ENCODE data around the gene MAGI1. TPM values are rescaled to one million over a fixed set of nuclear protein-coding genes. Genes with fewer than 3 reads are reported as not detected.
"Not testable (repeated sequence)": the region's sequence is repeated elsewhere in the genome, so short reads cannot be mapped to it uniquely, and the experiment has no call there.

MAGI1 gene
- polyA plus RNA-seq, 6 donors from 2014 or later: 0.08 TPM; not detected in 5

GRCh38 chr3:66053550-66054094 is 14.9 kb upstream of the MAGI1 start:
- Mint-ChIP-seq H3K4me1 (no peaks in the 10 kb centered on the region), H3K9me3 (peaks cover 0 to 3% (median 0%) of the 10 kb centered on the region in 7 donors), H3K4me3 (no peak overlapping the region), H3K27me3 (no peaks in the 10 kb centered on the region), H3K36me3 (no peaks in the 10 kb centered on the region), H3K27ac (no peak overlapping the region)
- DNase-seq (no peak), ATAC-seq (ENCODE audit: low read depth in 2 of 2) (no peak)

- H3K9me3 Mint-ChIP-seq: peaks cover 0 to 3% (median 0%) of the 10 kb centered on the region in 7 donors
These were observed 14.2 kb upstream of the MAGI1 start for GRCh38 chr3:66052721-66053549.

GRCh38 chr3:66050821-66051220 is 12.1 kb upstream of the MAGI1 start:
- Mint-ChIP-seq H3K4me1 (no peaks in the 10 kb centered on the region), H3K4me3 (no peak overlapping the region), H3K27ac (no peak overlapping the region), H3K36me3 (no peaks in the 10 kb centered on the region), H3K9me3 (peaks cover 0 to 3% (median 0%) of the 10 kb centered on the region in 7 donors), H3K27me3 (peaks cover 0 to 7% (median 0%) of the 10 kb centered on the region in 3 donors)
- DNase-seq (no peak), ATAC-seq (ENCODE audit: low read depth in 2 of 2) (no peak)

More at GRCh38 chr3:66052721-66053549, 14.2 kb upstream of the MAGI1 start:
- Mint-ChIP-seq H3K4me3 (no peak overlapping the region), H3K4me1 (no peaks in the 10 kb centered on the region), H3K27me3 (no peaks in the 10 kb centered on the region), H3K36me3 (no peaks in the 10 kb centered on the region), H3K27ac (no peak overlapping the region)
- DNase-seq: no peak
- no peak for ATAC-seq (ENCODE audit: low read depth in 2 of 2)

DNA sequence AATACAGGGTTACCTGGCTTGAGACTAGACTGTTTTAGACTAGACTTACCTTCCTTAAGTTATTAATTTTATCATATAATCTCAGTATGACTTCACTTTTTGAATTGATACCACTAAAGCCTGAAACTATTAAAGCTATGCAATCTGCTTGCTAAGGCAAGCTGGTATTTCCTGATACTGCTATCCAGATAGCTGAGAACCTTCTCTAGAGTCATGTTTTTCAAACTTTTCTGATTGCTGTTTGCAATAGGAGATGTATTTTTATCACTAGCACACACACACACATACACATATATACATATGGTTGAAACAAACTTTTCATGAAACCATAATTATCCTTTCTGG is 9.3 kb upstream of the MAGI1 start:
- Mint-ChIP-seq H3K4me3 (peak overlapping the region in 1 of 8 donors; percentile 35), H3K4me1 (no peaks in the 10 kb centered on the region), H3K27me3 (peaks cover 0 to 14% (median 0%) of the 10 kb centered on the region in 3 donors), H3K27ac (no peak overlapping the region), H3K36me3 (no peaks in the 10 kb centered on the region), H3K9me3 (peaks cover 0 to 3% (median 0%) of the 10 kb centered on the region in 7 donors)
- DNase-seq (no peak), ATAC-seq (ENCODE audit: low read depth in 2 of 2) (no peak)

DNA sequence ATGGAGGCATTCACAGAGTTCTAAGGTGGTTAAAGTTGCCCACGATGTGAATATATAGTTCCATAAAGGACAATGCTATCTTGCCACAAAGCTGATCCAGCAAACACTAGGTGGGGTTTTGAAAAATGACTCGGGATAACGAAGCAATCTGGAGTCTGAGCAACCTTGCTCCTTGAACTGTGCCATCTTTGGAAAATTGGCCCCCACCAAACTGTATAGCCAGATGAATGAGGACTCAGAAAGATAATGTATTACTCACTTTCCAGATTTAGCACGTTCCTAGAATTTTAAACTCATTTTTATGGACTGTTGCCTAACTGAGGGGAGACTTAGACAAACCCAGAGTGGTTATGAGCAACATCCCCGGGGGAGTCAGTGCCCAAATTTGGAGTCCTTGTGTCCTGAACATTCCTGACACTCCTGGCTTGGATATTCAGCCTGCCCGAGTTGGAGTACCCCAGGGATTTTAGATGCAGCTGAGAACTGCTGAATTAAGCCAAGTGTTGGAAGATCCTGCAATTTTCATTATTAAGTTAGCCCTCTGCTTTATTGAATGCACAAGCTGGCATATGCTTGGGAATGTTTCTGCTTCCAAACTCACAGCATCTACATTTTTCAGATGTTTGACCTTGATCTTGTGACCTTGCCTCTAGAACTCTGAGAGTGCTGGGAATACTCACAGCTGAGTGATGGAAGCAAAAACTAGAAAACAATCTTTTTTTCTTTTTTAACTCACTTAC is 8.8 kb upstream of the MAGI1 start:
- no peak for ATAC-seq (ENCODE audit: low read depth in 2 of 2)
- Mint-ChIP-seq H3K9me3 (peaks cover 0 to 3% (median 2%) of the 10 kb centered on the region in 7 donors), H3K27me3 (peaks cover 0 to 15% (median 5%) of the 10 kb centered on the region in 3 donors), H3K36me3 (no peaks in the 10 kb centered on the region), H3K27ac (no peak overlapping the region), H3K4me1 (no peaks in the 10 kb centered on the region), H3K4me3 (no peak overlapping the region)
- no peak for DNase-seq

DNA sequence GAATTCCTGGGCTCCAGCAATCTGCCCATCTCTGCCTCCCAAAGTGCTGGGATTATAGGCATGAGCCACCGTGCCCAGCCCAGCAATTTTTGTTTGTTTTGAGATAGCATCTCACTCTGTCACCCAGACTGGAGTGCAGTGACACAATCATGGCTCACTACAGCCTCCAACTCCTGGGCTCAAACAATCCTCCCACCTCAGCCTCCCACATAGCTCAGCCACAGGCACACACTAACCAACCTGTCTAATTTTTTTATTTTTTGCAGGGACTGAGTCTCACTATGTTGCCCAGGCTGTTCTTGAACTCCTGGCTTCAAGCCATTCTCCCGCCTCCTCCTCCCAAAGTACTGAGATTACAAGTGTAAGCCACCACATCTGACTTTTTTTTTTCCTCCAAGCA is 7.6 kb upstream of the MAGI1 start:
- not testable (repeated sequence) for ATAC-seq (ENCODE audit: low read depth in 2 of 2); H3K4me3 Mint-ChIP-seq; H3K36me3 Mint-ChIP-seq; H3K9me3 Mint-ChIP-seq; DNase-seq; H3K27ac Mint-ChIP-seq; H3K4me1 Mint-ChIP-seq
- peaks cover 6 to 25% (median 8%) of the 10 kb centered on the region in 3 donors for H3K27me3 Mint-ChIP-seq

DNA sequence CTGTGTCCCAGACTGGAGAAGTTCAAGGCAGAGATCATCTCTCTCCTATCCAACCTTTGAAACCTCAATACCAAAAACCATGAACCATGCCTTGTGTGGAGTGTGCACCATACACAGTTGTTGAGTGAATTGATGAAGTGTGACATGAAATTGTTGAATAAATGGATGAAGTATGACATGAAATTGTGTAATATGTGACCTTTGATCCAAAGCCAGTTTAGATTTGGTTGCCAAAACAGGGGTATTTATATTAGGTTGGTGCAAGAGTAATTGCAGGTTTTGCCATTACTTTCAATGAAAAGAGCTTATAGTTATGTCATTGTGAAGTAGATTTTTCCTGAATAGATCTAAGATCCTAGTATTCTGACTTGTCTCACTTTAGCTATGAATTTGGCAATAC is 3.1 kb upstream of the MAGI1 start:
- H3K9me3 Mint-ChIP-seq: peaks cover 0 to 2% (median 0%) of the 10 kb centered on the region in 7 donors
- H3K4me1 Mint-ChIP-seq: peaks cover 12 to 20% (median 15%) of the 10 kb centered on the region in 3 donors
- ATAC-seq (ENCODE audit: low read depth in 2 of 2) (no peak), DNase-seq (no peak)
- H3K27me3 Mint-ChIP-seq: peaks cover 34 to 70% (median 50%) of the 10 kb centered on the region in 3 donors
- no peak overlapping the region for H3K4me3 Mint-ChIP-seq
- H3K36me3 Mint-ChIP-seq: peaks cover 0 to 9% of the 10 kb centered on the region in 2 donors
- no peak overlapping the region for H3K27ac Mint-ChIP-seq

GRCh38 chr3:66041116-66041515 is 2.4 kb upstream of the MAGI1 start:
- Mint-ChIP-seq H3K9me3 (peaks cover 0 to 2% (median 0%) of the 10 kb centered on the region in 7 donors), H3K4me3 (no peak overlapping the region), H3K36me3 (peaks cover 0 to 9% of the 10 kb centered on the region in 2 donors), H3K27me3 (peaks cover 40 to 71% (median 58%) of the 10 kb centered on the region in 3 donors), H3K4me1 (peaks cover 12 to 20% (median 15%) of the 10 kb centered on the region in 3 donors), H3K27ac (no peak overlapping the region)
- DNase-seq (no peak), ATAC-seq (ENCODE audit: low read depth in 2 of 2) (no peak)

GRCh38 chr3:66039590-66039887 is 821 bp upstream of the MAGI1 start:
- H3K9me3 Mint-ChIP-seq: peaks cover 0 to 5% (median 0%) of the 10 kb centered on the region in 7 donors
- H3K4me1 Mint-ChIP-seq: peaks cover 12 to 20% (median 15%) of the 10 kb centered on the region in 3 donors
- H3K36me3 Mint-ChIP-seq: peaks cover 0 to 9% of the 10 kb centered on the region in 2 donors
- DNase-seq (no peak), ATAC-seq (ENCODE audit: low read depth in 2 of 2) (no peak)
- H3K27ac Mint-ChIP-seq: no peak overlapping the region
- H3K27me3 Mint-ChIP-seq: peaks cover 56 to 82% (median 70%) of the 10 kb centered on the region in 3 donors
- H3K4me3 Mint-ChIP-seq: peak overlapping the region in 4 of 8 donors; percentile 29 to 75 (median 54)

- Mint-ChIP-seq H3K4me3 (peak overlapping the region in 7 of 8 donors; percentile 47 to 82 (median 75)), H3K36me3 (peaks cover 0 to 9% of the 10 kb centered on the region in 2 donors), H3K4me1 (peaks cover 12 to 20% (median 15%) of the 10 kb centered on the region in 3 donors), H3K9me3 (peaks cover 0 to 4% (median 0%) of the 10 kb centered on the region in 7 donors), H3K27me3 (peaks cover 60 to 86% (median 70%) of the 10 kb centered on the region in 3 donors), H3K27ac (peak overlapping the region in 1 of 6 donors; percentile 53)
- DNase-seq (no peak), ATAC-seq (ENCODE audit: low read depth in 2 of 2) (no peak)
These were observed 363 bp downstream of the MAGI1 start for GRCh38 chr3:66038384-66038725.

DNA sequence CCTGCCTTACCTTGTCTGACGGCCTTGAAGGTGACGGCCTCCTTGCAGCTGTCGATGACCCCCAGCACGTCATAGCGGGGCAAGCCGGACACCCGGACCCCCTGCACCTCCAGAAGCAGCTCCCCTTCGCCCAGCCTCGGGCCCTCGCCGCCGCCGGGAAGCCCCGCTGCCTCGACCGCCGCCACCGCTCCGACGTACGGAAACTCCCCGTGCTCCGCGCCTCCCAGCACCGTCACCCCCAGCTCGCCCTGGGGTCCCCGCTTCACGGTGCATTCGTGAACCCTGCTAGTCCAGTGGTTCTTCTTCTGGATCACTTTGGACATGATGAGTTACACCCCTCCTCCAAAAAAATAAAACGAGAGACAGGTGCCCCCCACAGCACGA is 740 bp downstream of the MAGI1 start:
- peak overlapping the region in 1 of 6 donors; percentile 80 for H3K27ac Mint-ChIP-seq
- DNase-seq: no peak
- H3K9me3 Mint-ChIP-seq: peaks cover 0 to 4% (median 0%) of the 10 kb centered on the region in 7 donors
- ATAC-seq (ENCODE audit: low read depth in 2 of 2): no peak
- H3K27me3 Mint-ChIP-seq: peaks cover 60 to 82% (median 70%) of the 10 kb centered on the region in 3 donors
- H3K36me3 Mint-ChIP-seq: peaks cover 0 to 9% of the 10 kb centered on the region in 2 donors
- H3K4me3 Mint-ChIP-seq: peak overlapping the region in 6 of 8 donors; percentile 47 to 75 (median 72)
- peaks cover 12 to 20% (median 15%) of the 10 kb centered on the region in 3 donors for H3K4me1 Mint-ChIP-seq

DNA sequence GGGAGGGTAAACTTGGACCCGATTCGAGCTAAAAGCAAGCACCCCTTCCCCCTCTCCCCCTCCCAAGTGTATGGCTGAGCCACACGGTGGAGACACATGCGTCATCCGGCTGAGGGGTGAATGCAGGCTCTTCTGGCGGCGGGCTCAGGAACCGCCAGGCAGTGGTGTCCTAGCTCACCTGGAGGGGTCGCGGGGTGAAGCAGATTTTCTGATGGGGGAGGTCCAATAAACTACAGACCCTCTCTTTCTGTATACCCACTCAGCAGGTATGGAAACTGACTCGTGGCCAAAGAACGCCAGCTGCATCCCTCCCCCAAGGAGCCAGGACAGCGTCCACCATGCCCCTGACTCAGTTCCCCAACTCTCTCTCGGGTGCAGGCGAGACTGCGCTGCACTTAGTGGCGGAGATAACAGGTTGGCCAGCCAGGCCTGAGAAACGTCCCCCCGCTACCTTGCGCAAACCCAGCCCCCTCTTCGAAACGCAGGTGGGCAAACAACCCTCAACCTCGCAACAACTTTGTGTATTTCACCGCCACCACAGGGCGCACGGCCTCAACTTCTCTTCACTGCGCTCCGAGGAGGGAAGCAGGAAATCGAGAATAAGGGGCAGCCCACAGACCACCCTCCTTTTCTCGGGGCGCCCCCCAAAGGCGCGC is 1.3 kb downstream of the MAGI1 start:
- no peak overlapping the region for H3K27ac Mint-ChIP-seq
- DNase-seq: no peak
- H3K4me3 Mint-ChIP-seq: peak overlapping the region in 4 of 8 donors; percentile 25 to 68 (median 32)
- peaks cover 0 to 3% (median 0%) of the 10 kb centered on the region in 7 donors for H3K9me3 Mint-ChIP-seq
- peaks cover 55 to 82% (median 70%) of the 10 kb centered on the region in 3 donors for H3K27me3 Mint-ChIP-seq
- H3K36me3 Mint-ChIP-seq: peaks cover 0 to 9% of the 10 kb centered on the region in 2 donors
- peaks cover 12 to 20% (median 15%) of the 10 kb centered on the region in 3 donors for H3K4me1 Mint-ChIP-seq
- no peak for ATAC-seq (ENCODE audit: low read depth in 2 of 2)

DNA sequence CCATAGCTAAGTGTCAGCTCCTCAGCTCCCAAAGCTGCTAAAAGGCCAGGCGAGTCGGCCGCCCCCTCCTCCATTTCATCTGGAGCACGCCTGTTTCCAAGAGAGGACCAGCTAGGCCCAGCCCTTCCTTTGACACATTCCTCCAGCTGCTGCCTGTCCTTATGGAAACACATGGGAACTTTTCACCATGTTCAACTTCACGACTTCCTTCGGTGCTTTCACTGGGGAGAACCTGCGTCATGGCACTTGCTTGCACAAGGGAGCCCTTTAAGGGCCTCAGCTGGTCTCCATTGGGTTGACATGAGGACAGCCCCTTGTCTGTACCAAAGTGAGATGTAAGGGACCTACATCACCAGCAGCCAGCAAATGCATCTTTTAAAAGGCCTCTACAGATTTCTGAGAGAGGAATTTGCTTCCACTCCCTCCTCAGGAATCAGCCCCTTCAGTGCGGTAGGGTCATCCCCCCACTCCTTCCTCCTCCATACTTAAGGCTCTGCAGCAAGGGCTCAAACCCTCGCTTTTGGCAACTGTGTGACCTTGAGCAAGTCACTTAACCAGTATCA is 2.1 kb downstream of the MAGI1 start:
- H3K4me1 Mint-ChIP-seq: peaks cover 12 to 20% (median 15%) of the 10 kb centered on the region in 3 donors
- peaks cover 0 to 9% of the 10 kb centered on the region in 2 donors for H3K36me3 Mint-ChIP-seq
- H3K4me3 Mint-ChIP-seq: peak overlapping the region in 1 of 8 donors; percentile 68
- H3K9me3 Mint-ChIP-seq: peaks cover 0 to 3% (median 0%) of the 10 kb centered on the region in 7 donors
- DNase-seq (no peak), ATAC-seq (ENCODE audit: low read depth in 2 of 2) (no peak)
- H3K27ac Mint-ChIP-seq: no peak overlapping the region
- peaks cover 54 to 79% (median 72%) of the 10 kb centered on the region in 3 donors for H3K27me3 Mint-ChIP-seq
